Measurements from ENCODE around the gene TSPAN33.
A peak's percentile ranks its signal among the peaks of the same experiment; 100 is the strongest.

DNA sequence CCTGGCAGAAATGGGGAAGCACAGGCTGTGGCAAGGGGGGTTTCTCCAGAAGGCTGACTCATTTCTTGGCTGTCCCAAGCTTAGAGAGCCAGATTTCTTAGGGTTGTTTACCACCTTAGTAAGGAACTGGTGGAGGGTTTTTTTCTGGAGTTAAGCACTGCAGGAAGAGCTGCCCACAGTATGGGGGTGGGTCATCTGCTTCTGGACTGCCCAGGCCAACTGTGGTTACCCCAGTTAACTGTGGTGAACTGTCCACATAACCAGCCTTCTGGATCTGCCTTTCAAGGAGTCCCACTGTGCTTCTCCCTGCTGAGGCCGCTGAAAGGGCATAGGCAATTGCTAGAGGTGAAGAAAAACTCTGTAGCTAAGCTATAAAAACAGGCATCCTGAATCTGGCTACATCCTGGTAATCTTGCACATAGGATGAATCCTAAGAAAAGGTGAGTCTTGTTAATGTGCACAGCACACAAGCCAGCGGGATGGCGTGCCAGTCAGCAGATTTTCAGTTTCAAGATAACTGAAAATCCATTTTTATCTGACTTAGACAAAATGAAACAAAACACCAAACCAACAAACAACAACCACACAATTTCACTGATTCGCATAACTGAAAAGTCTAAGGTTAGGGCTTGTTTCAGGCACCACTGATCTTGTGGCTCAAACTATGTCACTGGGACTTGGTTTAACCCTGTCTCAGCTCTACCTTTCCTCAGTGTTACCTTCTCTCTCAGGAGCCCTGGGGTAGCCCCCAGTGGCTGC lies 21.6 kb upstream of the TSPAN33 start:
- TF ChIP-seq POLR2A (IDR thresholded peaks at IDR 0.05; ENCODE audit: low read depth, low read length) (no peak), POLR2AphosphoS5 (IDR thresholded peaks at IDR 0.05; ENCODE audit: low read depth, low read length) (peak; percentile 22; the same call in 1 of the 2 replicates), TAF1 (IDR thresholded peaks at IDR 0.05; ENCODE audit: low read depth, low read length) (no peak), SPI1 (IDR thresholded peaks at IDR 0.05; ENCODE audit: low read depth, low read length) (peak; percentile 57)

Data from GM12891 (cell line).